Erythroblast (primary cell): Measurements from ENCODE around the gene TSHZ2.

Experiments used
- GATA1 ChIP-seq: IDR thresholded peaks from 2 replicates; pipeline ENCODE4 v1.6.1; 2011; ENCODE audit warnings: low read depth, mild to moderate bottlenecking, control low read depth, low read length, moderate library complexity
- POLR2A ChIP-seq: IDR thresholded peaks from 2 replicates; pipeline ENCODE4 v1.6.1; 2011; ENCODE audit warnings: mild to moderate bottlenecking, low read length

DNA sequence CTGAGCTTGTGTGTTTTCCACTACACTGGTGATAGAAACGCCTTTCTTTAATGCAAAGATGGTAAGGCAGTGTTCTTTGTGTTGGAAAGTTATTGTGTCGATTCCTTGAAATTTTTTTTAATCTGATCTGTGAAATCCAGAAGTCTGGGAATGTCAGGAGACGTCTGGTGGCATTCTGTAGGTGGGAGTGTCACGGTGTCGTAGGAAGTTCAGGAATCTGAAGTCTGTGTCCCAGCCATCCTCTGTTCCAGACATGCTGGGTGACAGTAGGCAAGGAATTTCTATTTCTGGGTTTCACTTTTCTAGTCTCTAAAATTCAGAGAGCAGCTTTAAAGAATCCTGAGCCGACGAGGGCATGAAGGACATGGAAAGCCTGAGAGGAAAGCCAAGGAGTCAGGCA lies 397.7 kb downstream of the TSHZ2 start:
- no peak for TF ChIP-seq POLR2A
- TF ChIP-seq GATA1: no peak
